Kidney capillary endothelial cell (primary cell): ENCODE results near the gene GLB1L3.
"Not testable (repeated sequence)": the region's sequence is repeated elsewhere in the genome, so short reads cannot be mapped to it uniquely, and the experiment has no call there.

Source experiments
- DNase-seq: peaks from one replicate; pipeline ENCODE4 v3.0.0-alpha.2; 2018; ENCODE audit warnings: low spot score

The GLB1L3 gene

GRCh38 chr11:134276396-134277182 lies 410 bp downstream of the GLB1L3 start:
- DNase-seq, result no peak

GRCh38 chr11:134277183-134278001 lies 1.2 kb downstream of the GLB1L3 start:
- DNase-seq, result no peak

GRCh38 chr11:134278356-134278755 lies 2.2 kb downstream of the GLB1L3 start:
- DNase-seq, result no peak

DNA sequence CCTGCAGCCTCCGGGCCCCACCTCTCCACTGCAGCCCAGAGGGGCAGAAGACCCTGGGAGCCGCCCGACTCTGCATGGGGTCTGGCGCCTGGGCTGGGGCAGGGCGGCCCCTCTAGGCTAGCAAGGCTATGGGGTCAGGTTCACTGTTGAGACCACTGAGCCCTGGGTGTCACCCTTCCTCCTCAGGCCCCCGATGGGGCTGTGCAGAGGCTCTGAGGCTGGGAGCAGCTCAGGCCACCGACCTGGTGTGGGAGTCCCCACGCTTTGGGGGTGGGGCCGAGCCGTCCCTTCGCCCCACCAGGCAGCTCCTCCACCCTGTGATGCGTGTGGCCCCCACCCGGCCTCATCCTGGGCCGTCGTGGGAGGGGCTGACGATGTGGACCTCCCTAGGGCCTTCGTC lies 5.5 kb downstream of the GLB1L3 start:
- not testable (repeated sequence) for DNase-seq

GRCh38 chr11:134282121-134283045 lies 6.2 kb downstream of the GLB1L3 start:
- DNase-seq, result no peak

DNA sequence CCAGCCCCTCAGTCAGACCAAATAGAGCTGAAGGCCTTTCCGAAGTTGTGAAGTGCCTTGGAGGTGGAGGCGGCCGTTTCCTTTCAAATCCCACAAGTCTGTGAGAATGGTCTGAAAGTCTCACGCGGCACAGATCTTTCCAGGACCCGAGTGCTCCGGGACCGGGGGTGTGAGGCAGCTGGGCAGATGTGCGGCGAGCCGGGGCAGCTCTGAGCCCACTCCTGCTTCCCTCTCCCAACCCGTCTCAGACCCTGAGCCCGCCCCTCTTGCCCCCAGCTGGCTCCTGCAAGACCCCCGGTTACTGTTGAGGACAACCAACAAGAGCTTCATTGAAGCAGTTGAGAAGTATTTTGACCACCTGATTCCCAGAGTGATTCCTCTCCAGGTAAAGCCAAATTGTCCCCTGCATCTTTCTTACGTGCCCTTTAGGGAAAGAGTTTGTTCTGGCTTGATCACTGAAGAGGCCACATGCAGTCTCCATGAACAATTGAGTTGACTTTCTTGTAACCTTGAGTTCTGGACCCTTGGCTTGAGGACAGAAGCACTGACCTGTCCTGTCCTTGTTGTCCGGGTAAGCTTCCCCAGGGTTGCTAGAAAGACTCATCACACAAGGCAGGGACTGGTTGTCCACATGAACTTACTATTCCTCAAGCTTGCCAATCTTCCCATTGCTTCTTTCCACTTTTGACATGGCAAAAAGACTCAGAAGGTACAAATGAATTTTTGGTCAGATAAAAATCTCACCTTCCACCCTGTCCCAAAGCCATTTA lies 7.5 kb downstream of the GLB1L3 start:
- no peak for DNase-seq

DNA sequence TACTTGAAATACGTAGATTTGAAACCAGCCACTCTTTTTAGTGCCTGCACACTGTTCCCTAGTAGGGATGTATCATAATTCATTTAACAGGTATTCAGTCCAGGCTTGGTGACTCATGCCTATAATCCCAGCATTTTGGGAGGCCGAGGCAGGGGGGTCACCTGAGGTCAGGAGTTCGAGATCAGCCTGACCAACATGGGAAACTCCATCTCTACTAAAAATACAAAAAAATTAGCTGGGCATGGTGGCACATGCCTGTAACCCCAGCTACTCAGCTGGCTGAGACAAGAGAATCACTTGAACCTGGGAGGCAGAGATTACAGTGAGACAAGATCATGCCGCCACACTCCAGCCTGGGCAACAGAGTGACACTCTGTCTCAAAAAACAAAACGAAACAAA lies 8.2 kb downstream of the GLB1L3 start:
- not testable (repeated sequence) for DNase-seq

GRCh38 chr11:134287561-134287960 lies 11.4 kb downstream of the GLB1L3 start:
- DNase-seq, result no peak

GRCh38 chr11:134288486-134288885 lies 12.3 kb downstream of the GLB1L3 start:
- no peak for DNase-seq

DNA sequence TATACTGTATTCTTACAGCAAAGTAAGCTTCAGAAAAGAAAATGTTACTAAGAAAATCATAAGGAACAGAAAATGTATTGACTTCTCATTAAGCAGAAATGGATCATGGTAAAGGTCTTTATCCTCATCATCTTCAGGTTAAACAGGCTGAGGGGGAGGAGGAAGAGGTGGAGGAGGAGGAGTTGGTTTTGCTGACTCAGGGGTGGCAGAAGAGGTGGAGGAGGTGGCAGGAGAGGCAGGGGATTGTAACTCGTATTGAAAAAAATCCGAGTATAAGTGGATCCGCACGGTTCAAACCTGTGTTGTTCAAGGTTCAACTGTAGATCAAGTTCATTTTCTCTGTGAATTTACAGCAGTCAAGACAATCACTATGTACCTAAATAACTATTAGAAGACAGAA lies 13.0 kb downstream of the GLB1L3 start:
- no peak for DNase-seq

- DNase-seq, result no peak
Observed at GRCh38 chr11:134289789-134290188, 13.6 kb downstream of the GLB1L3 start.

DNA sequence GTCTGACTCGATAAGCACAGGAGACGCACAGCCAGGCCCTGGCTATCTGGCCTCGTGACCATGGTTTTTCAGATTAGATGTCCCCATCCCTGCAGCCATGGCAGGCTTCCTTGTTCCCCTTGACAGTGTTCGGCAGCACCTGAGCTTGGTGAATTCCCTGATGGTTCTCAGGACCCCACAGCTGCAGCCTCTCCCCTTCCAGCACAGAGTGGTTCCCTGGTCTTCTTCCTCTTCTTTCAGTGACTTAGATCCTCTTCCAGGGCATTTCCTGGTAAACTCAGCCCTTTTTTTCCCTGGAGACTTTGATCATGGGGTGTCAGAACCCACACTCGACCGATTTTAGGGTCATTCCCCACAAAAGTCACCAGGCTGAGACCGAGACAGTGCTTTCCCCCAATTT lies 14.5 kb downstream of the GLB1L3 start:
- no peak for DNase-seq

DNA sequence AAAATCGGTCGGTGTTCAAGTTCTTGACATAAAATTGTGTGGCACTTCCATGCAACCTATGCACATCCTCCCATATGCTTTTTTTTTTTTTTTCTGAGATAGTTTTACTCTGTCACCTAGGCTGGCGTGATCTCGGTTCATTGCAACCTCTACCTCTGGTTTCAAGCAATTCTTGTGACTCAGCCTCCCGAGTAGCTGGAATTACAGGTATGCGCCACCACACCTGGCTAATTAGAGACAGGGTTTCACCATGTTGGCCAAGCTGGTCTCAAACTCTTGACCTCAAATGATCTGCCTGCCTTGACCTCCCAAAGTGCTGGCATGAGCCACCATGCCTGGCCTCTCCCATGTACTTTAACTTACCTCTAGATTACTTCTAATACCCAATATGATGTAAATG lies 15.0 kb downstream of the GLB1L3 start:
- no peak for DNase-seq

DNA sequence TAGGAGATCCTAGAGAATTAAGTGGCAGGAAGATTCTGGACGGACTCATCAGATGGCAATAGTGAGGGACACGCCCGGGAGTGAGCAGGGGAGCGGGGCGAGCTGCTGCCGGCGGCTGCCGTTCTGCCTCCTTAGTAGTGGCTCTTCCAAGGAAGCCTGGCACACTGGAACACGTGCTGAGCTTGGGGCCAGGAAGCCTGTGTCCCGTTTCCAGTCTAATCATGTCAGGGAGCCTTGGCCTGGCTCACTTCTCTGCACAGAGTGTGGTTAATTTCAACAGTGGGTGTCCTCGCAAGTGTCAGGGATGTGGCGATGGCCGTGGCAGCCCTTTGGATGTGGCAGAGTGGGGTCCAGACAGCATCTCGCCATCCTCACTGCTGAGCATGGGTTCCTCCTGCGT lies 16.5 kb downstream of the GLB1L3 start:
- DNase-seq, result no peak

DNA sequence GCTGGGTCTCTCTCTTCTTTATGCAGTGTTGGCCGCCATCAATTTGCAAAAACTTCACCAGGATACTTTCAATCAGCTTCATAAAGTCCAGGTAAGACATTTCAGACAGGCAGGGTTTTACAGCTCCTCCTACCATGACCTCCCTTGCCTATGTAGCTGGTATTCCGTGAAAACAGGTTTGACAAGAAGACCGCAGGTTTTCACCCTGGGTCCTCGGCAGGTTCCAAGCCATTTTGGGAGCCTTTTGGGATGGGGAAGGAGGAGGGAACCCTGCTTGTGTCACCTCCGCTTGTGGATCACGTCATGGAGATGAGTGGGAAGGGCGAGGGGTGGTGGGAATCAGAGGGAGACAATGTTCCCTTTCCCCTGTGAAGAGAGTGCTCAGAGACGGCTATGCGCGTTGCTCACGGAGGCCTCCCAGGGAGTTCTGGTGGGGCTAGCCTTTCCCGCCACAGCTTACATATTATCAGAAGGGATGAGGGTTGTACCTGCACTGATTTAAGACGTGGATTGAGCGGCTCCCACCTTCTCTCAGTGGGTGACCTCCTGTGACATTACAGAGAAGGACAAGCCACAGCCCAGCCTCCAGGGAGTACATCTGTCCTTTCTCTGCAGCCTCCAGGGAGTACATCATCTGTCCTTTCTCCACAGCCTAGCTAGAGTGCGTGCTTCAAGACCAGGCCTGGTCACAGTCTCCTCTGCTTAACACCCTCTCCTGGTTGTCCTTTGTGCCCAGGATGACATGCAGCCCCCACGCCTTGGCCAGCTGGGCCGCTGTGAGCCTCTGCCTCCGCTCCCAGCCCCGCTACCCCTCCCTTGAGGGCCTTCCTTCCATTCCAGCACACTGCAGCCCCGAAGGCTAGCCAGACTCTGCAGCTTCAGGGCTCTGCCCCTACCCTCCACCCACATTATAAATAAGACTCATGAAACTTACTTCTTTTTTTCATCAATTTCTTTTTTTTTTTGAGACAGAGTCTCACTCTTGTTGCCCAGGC lies 17.2 kb downstream of the GLB1L3 start:
- DNase-seq, result no peak

- DNase-seq, result no peak
Observed at GRCh38 chr11:134294664-134295063, 18.5 kb downstream of the GLB1L3 start.

- no peak for DNase-seq
Observed at GRCh38 chr11:134312223-134312622, 36.0 kb downstream of the GLB1L3 start.

DNA sequence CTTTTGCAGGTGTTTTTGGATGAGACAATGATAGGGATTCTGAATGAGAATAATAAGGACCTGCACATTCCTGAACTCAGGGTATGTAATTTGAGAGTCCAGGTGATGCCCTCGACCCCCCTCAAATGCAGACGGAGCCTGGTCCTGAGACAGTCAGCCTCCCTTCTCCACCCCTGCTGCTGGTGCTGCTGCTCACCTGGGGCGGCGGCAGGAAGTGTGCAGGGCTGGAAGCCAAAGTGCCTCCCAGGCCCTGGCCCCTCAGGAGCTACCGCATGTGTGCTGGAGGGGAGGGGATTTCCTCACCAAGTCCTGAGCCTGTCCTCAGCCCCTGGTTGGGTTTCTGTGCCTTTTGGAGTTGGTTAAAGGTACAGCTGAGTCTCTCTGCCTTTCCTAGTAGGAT lies 36.6 kb downstream of the GLB1L3 start:
- DNase-seq, result no peak

- DNase-seq, result no peak
Observed at GRCh38 chr11:134313379-134313778, 37.2 kb downstream of the GLB1L3 start.
